ENCODE data around the gene GNG12. TPM values are rescaled to one million over a fixed set of nuclear protein-coding genes. Genes with fewer than 3 reads are reported as not detected.

The GNG12 gene
- total RNA-seq, 1 donor from 2014 or later, result 1.3 TPM

- Mint-ChIP-seq H3K27me3 (ENCODE audit: unreplicated experiment) (no peaks in the 10 kb centered on the region), H3K4me1 (ENCODE audit: low read depth, unreplicated experiment) (no peaks in the 10 kb centered on the region), H3K36me3 (ENCODE audit: unreplicated experiment) (no peaks in the 10 kb centered on the region), H3K27ac (ENCODE audit: unreplicated experiment) (no peak overlapping the region), H3K9me3 (ENCODE audit: unreplicated experiment) (no peaks in the 10 kb centered on the region), H3K4me3 (ENCODE audit: unreplicated experiment) (no peak overlapping the region)
- DNase-seq, result no peak
- no peak for TF ChIP-seq CTCF (IDR thresholded peaks at IDR 0.05; ENCODE audit: partially characterized antibody, unreplicated experiment)
Measured at GRCh38 chr1:67787746-67788145, 45.5 kb downstream of the GNG12 start.

- Mint-ChIP-seq H3K9me3 (ENCODE audit: unreplicated experiment) (no peaks in the 10 kb centered on the region), H3K27ac (ENCODE audit: unreplicated experiment) (no peak overlapping the region), H3K27me3 (ENCODE audit: unreplicated experiment) (no peaks in the 10 kb centered on the region), H3K36me3 (ENCODE audit: unreplicated experiment) (no peaks in the 10 kb centered on the region), H3K4me3 (ENCODE audit: unreplicated experiment) (no peak overlapping the region), H3K4me1 (ENCODE audit: low read depth, unreplicated experiment) (no peaks in the 10 kb centered on the region)
- no peak for DNase-seq
- no peak for TF ChIP-seq CTCF (IDR thresholded peaks at IDR 0.05; ENCODE audit: partially characterized antibody, unreplicated experiment)
Measured at GRCh38 chr1:67785847-67786753, 47.2 kb downstream of the GNG12 start.

GRCh38 chr1:67784545-67785186 lies 48.6 kb downstream of the GNG12 start:
- H3K4me1 Mint-ChIP-seq (ENCODE audit: low read depth, unreplicated experiment), result no peaks in the 10 kb centered on the region
- no peak for TF ChIP-seq CTCF (IDR thresholded peaks at IDR 0.05; ENCODE audit: partially characterized antibody, unreplicated experiment)
- H3K4me3 Mint-ChIP-seq (ENCODE audit: unreplicated experiment), result no peak overlapping the region
- H3K27me3 Mint-ChIP-seq (ENCODE audit: unreplicated experiment), result no peaks in the 10 kb centered on the region
- no peaks in the 10 kb centered on the region for H3K36me3 Mint-ChIP-seq (ENCODE audit: unreplicated experiment)
- no peak overlapping the region for H3K27ac Mint-ChIP-seq (ENCODE audit: unreplicated experiment)
- no peak for DNase-seq
- H3K9me3 Mint-ChIP-seq (ENCODE audit: unreplicated experiment), result no peaks in the 10 kb centered on the region

- Mint-ChIP-seq H3K4me1 (ENCODE audit: low read depth, unreplicated experiment) (no peaks in the 10 kb centered on the region), H3K36me3 (ENCODE audit: unreplicated experiment) (no peaks in the 10 kb centered on the region), H3K9me3 (ENCODE audit: unreplicated experiment) (no peaks in the 10 kb centered on the region), H3K4me3 (ENCODE audit: unreplicated experiment) (no peak overlapping the region), H3K27me3 (ENCODE audit: unreplicated experiment) (peaks cover 1% of the 10 kb centered on the region), H3K27ac (ENCODE audit: unreplicated experiment) (no peak overlapping the region)
- DNase-seq, result no peak
- TF ChIP-seq CTCF (IDR thresholded peaks at IDR 0.05; ENCODE audit: partially characterized antibody, unreplicated experiment), result no peak
Measured at GRCh38 chr1:67780637-67781036, 52.6 kb downstream of the GNG12 start.

GRCh38 chr1:67777440-67777839 lies 55.8 kb downstream of the GNG12 start:
- H3K4me1 Mint-ChIP-seq (ENCODE audit: low read depth, unreplicated experiment), result no peaks in the 10 kb centered on the region
- no peak for TF ChIP-seq CTCF (IDR thresholded peaks at IDR 0.05; ENCODE audit: partially characterized antibody, unreplicated experiment)
- H3K4me3 Mint-ChIP-seq (ENCODE audit: unreplicated experiment), result no peak overlapping the region
- no peak overlapping the region for H3K27ac Mint-ChIP-seq (ENCODE audit: unreplicated experiment)
- DNase-seq, result no peak
- no peaks in the 10 kb centered on the region for H3K9me3 Mint-ChIP-seq (ENCODE audit: unreplicated experiment)
- peaks cover 3% of the 10 kb centered on the region for H3K27me3 Mint-ChIP-seq (ENCODE audit: unreplicated experiment)
- H3K36me3 Mint-ChIP-seq (ENCODE audit: unreplicated experiment), result no peaks in the 10 kb centered on the region
